HG02588 (cell line): ENCODE measurements around the gene TRIM29.

Source experiments
- ATAC-seq: cut with Tn5 transposase; IDR thresholded peaks from one replicate; pipeline ENCODE4 v1.9.1; 2021; ENCODE audit warnings: mild to moderate bottlenecking, moderate library complexity; ENCODE audit not compliant: unreplicated experiment

Gene TRIM29

DNA sequence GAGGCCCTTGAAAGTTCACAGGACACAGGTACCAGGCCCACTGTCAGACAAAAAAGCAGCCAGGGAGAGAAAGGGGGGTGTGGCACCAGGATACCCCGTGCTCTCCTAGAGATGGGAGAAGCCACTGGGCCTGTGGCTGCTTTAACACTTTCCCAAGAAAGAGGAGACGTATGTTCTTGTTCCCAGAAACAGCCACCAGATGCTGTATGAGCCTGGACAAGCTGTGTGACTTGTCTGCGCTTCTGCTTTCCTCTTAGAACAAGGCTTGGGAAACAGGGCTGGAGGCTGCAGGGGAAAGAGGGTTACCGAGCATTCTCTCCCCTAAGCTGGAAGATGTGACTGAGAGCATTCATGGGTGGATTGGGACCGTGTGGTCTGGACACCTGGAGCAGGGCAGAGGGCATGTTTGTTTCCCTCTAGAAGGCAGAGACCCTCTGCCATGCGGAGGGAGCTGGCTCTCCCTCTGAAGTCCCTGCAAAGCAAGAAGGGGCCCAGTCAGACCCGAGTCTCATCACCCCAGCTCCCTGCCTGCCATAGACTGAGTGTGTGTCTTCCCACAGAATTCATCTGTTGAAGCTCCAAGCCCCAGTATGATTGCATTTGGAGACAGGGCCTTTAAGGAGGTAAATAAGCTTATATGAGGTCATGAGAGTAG lies 74.1 kb downstream of the TRIM29 start:
- no peak for ATAC-seq

DNA sequence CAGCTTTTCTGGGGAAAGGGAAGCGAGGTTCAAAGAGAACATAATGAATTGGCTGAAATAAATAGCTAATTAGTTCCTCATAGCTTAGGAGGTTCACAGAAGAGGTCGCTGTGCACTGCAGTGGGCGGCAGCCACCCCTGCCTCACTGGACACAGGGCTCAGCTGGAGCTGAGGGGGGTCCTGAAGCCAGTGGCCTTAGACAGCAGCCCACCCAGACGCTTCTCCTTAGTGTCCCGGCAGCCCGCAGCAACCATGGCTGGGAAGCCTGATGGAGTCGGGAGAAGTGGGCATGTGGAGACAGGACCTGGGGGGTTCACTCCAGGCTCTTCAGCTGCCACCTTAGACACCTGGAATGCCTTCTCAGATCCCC lies 75.4 kb downstream of the TRIM29 start:
- no peak for ATAC-seq

DNA sequence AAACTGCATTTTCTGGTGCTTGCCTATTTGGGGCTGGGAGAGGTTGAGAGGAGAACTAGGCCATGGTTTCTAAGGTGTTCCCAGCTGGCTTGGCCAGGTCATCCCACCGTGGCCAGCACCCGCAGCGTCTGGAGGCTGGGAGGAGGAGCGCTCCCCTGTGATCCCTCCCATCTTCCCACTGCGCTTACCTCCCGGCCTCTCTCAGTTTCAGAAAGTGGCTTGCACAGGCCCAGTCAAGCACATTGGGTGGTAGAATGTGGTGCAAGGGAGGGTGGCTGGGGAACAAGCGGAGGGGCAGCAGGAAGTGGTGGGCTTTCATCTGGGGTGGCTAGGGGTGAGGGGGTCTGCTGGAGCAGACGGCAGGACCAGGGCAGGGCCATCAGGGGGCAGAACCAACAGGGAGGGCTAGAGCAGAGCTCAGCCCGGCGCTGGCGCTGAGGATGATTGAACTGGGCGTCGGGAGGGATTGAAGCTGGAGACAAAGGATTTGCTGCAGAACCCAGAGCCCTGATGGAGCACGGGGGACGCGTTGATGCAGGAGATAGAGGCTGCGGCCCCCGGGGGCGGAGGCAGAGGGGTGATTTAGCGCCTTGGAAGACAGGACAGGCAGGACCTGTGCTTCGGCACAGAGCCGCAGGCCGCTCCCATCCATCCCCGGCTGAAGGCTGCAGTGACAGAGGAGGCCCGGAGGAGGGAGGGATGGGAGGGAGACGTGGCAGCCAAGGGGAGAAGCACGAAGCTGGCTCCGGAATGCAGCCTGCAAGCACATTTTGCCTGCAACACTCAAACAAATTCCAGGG lies 76.0 kb downstream of the TRIM29 start:
- no peak for ATAC-seq
